Skeletal muscle cell (primary cell): ENCODE measurements around the gene INPP5J.
"Not testable (repeated sequence)": the region's sequence is repeated elsewhere in the genome, so short reads cannot be mapped to it uniquely, and the experiment has no call there.

ENCODE experiments used
- DNase-seq: peaks from one replicate; pipeline ENCODE4 v3.0.0-alpha.2; 2010; ENCODE audit warnings: low read depth
- H3K4me3 ChIP-seq: 2 replicates; pipeline ENCODE4 v1.5.1; 2011; ENCODE audit warnings: low read depth, mild to moderate bottlenecking, control low read depth, low read length, moderate library complexity

Gene INPP5J

GRCh38 chr22:31140746-31141145, 18.0 kb downstream of the INPP5J start:
- no peak overlapping the region for H3K4me3 ChIP-seq

GRCh38 chr22:31141551-31141950, 18.8 kb downstream of the INPP5J start:
- no peak for DNase-seq
- no peak overlapping the region for H3K4me3 ChIP-seq

More at GRCh38 chr22:31140746-31141145, 18.0 kb downstream of the INPP5J start:
- no peak for DNase-seq

GRCh38 chr22:31142285-31142684, 19.5 kb downstream of the INPP5J start:
- no peak for DNase-seq
- H3K4me3 ChIP-seq: no peak overlapping the region

GRCh38 chr22:31143038-31143437, 20.3 kb downstream of the INPP5J start:
- H3K4me3 ChIP-seq: no peak overlapping the region
- DNase-seq: no peak

- DNase-seq: no peak
- no peak overlapping the region for H3K4me3 ChIP-seq
These were observed 20.8 kb downstream of the INPP5J start for GRCh38 chr22:31143537-31143936.

- DNase-seq: no peak
- H3K4me3 ChIP-seq: no peak overlapping the region
These were observed 21.5 kb downstream of the INPP5J start for GRCh38 chr22:31144223-31144622.

- peak; percentile 35 for DNase-seq
These were observed 25.7 kb downstream of the INPP5J start for GRCh38 chr22:31148488-31148887.

GRCh38 chr22:31148953-31149627, 26.3 kb downstream of the INPP5J start:
- no peak overlapping the region for H3K4me3 ChIP-seq
- DNase-seq: peak; percentile 43

More at GRCh38 chr22:31148488-31148887, 25.7 kb downstream of the INPP5J start:
- H3K4me3 ChIP-seq: no peak overlapping the region

- DNase-seq: no peak
- no peak overlapping the region for H3K4me3 ChIP-seq
These were observed 27.8 kb downstream of the INPP5J start for GRCh38 chr22:31150615-31151014.

- H3K4me3 ChIP-seq: no peak overlapping the region
- DNase-seq: no peak
These were observed 29.1 kb downstream of the INPP5J start for GRCh38 chr22:31151872-31152271.

- no peak overlapping the region for H3K4me3 ChIP-seq
- no peak for DNase-seq
These were observed 30.6 kb downstream of the INPP5J start for GRCh38 chr22:31153357-31153756.

GRCh38 chr22:31154975-31155374, 32.2 kb downstream of the INPP5J start:
- no peak for DNase-seq
- H3K4me3 ChIP-seq: no peak overlapping the region

- no peak overlapping the region for H3K4me3 ChIP-seq
- DNase-seq: no peak
These were observed 32.7 kb downstream of the INPP5J start for GRCh38 chr22:31155422-31155821.

- no peak for DNase-seq
- peak overlapping the region; percentile 64 for H3K4me3 ChIP-seq
These were observed 37.7 kb downstream of the INPP5J start for GRCh38 chr22:31160328-31160978.

GRCh38 chr22:31161386-31161785, 38.6 kb downstream of the INPP5J start:
- no peak for DNase-seq
- peak overlapping the region; percentile 64 for H3K4me3 ChIP-seq

- H3K4me3 ChIP-seq: no peak overlapping the region
- no peak for DNase-seq
These were observed 39.4 kb downstream of the INPP5J start for GRCh38 chr22:31162015-31162765.

GRCh38 chr22:31170971-31171370, 48.2 kb downstream of the INPP5J start:
- DNase-seq: no peak
- no peak overlapping the region for H3K4me3 ChIP-seq

- not testable (repeated sequence) for DNase-seq, H3K4me3 ChIP-seq
These were observed 49.0 kb downstream of the INPP5J start for GRCh38 chr22:31171734-31172133.

- no peak overlapping the region for H3K4me3 ChIP-seq
- no peak for DNase-seq
These were observed 50.8 kb downstream of the INPP5J start for GRCh38 chr22:31173386-31174145.

- DNase-seq: no peak
- H3K4me3 ChIP-seq: no peak overlapping the region
These were observed 54.2 kb downstream of the INPP5J start for GRCh38 chr22:31176923-31177322.
